ENCODE data around the gene GPR162.

GPR162 gene

GRCh38 chr12:6834873-6835272, 13.3 kb downstream of the GPR162 start:
- no peak for DNase-seq (ENCODE audit: low spot score)

- no peak for DNase-seq (ENCODE audit: low spot score)
Observed at GRCh38 chr12:6836851-6837250, 15.2 kb downstream of the GPR162 start.

DNA sequence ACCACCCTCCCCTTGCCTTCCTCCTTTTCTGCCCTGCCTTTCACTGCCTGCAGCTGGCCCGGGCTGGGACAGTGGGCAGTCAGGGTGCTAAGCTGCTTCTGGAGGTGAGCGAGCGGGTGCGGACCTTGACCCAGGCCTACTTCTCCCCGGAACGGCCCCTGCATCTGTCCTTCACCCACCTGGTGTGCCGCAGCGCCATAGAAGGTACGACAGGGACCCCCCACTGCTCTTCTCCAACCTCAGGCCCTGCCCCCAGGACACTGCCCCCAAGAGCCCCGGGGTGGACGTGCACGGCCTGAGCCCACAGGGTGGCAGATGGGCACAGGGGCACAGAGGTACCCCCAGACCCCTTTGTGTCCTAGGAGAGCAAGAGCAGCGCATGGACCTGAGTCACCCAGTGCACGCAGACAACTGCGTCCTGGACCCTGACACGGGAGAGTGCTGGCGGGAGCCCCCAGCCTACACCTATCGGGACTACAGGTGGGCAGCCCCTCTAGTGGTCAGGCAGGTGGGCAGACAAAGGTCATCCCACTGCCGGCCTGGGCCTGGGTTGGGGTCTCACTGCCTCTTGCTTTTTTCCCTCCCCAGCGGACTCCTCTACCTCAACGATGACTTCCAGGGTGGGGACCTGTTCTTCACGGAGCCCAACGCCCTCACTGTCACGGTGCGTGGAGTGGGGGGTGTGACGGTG, 15.9 kb downstream of the GPR162 start:
- no peak for DNase-seq (ENCODE audit: low spot score)

DNA sequence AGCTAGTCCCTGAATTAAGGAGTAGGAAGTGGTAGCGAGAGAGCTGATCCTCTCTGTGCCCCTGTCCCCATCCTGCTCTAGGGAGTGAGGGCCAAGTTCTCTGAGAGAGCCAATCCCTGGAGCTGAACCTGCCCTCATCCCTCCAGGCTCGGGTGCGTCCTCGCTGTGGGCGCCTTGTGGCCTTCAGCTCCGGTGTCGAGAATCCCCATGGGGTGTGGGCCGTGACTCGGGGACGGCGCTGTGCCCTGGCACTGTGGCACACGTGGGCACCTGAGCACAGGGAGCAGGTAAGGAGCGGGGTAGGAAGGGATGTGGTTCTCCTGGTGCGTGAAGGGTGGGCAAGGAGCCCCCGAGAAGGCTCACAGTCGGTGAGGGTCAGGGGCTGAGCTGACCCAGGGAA, 17.2 kb downstream of the GPR162 start:
- DNase-seq (ENCODE audit: low spot score), result no peak

DNA sequence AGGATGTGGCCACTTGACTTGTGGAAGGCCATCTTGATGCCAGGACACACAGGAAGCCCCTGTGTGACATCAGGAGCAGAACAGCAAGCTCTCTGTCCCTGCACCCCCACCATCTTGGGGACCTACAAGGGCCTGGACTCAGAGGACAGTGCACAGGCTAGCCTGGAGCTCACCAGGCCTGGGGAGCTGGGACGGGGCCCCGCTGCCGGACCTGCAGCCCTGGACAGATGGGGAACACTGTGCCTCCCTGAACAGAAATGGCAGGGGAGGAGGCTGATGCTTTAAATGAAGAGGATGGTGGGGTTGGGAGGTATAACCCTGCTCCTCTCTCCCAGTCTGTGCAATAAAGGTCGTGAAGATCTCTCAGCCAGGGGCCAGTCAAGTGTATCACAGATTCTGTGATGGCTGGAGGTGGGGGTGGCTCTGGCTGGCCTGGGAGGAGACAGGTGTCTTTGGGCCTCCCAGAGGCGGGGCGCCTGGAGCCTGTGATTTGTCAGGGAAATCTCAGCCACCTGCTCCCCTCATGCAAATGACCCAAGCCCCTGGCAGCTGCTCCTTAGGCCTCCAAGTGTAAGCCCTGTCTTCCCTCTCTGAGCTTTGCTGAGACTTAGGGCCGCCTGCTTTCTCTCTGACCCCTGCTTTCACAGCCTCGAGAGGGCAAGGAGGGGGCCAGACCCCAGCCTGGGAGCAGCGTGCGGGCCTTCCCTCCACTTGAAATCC, 18.0 kb downstream of the GPR162 start:
- no peak for DNase-seq (ENCODE audit: low spot score)

- no peak for DNase-seq (ENCODE audit: low spot score)
Observed at GRCh38 chr12:6840330-6840729, 18.7 kb downstream of the GPR162 start.

DNA sequence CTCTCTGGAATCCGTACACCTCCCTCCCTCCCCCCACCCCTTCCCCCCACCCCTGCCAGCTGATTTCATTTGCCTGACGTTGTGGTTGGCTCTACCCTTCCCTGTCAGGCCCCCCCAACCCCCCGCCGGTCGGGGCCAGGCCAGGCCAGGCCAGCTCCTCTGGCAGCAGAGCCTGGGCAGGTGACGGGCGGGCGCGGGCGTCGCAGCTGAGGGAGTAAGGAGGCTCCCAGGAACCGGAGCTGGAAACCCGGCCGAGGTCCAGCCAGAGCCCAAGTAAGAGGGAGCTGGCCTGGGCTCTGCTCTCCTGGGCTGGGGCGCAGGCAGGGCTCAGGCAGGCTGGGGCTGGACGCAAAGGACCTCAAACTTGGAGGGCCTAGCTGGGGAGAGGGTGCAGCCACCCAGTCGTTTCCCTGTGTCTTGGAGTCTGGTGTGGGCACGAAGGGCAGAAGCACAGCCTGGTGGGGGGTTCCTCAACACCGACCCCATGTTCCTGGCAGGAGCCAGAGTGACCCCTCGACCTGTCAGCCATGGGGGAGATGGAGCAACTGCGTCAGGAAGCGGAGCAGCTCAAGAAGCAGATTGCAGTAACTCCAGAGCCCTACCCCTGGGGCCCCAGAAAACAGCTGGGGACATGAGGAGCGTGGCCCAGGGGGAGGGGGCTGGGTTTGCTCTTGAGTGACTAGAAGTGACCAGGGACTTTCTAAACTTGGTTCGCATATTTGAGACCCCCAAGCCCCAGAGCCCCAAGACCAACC, 19.3 kb downstream of the GPR162 start, which contains the start of gene GNB3:
Gene GNB3, plus strand, starts transcription at position 165 of the 755 bp plus-strand sequence. Its CDS starts 363 bp downstream, at position 528.
- no peak for DNase-seq (ENCODE audit: low spot score)

DNA sequence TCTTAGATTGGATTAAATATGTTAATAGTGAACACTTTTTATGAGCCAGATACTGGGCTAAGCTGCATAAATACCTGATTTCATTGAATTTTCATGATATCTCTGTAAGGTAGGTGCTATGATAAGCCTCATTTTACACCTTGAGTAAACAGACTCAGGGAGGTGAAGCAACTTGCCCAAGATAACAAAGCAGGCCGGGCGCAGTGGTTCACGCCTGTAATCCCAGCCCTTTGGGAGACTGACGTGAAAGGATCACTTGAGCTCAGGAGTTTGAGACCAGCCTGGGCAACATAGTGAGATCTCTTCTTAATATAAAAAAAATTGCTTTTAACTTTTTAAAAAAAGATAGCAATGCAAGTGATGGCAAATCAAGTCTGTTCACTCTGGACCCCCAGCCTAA, 20.5 kb downstream of the GPR162 start:
- DNase-seq (ENCODE audit: low spot score), result no peak

DNA sequence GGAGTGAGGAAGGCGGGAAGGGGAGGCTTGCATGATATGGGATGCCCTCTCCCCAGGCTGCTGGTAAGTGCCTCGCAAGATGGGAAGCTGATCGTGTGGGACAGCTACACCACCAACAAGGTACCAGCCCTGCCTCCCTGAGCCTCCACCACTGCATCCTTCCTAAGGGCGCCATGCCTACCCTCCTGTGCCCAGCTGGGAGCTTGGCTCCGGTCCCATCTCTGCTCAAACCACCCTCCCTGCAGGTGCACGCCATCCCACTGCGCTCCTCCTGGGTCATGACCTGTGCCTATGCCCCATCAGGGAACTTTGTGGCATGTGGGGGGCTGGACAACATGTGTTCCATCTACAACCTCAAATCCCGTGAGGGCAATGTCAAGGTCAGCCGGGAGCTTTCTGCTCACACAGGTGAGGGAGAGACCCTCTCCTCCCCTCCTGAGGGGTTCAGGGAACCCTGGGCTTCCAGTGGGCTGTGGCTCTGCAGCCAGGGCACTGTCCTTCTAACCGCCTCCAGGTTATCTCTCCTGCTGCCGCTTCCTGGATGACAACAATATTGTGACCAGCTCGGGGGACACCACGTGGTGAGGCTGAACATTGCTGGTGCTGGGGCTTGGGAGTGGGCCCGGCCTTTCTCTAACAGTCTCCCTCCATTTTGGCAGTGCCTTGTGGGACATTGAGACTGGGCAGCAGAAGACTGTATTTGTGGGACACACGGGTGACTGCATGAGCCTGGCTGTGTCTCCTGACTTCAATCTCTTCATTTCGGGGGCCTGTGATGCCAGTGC, 21.7 kb downstream of the GPR162 start:
- no peak for DNase-seq (ENCODE audit: low spot score)

DNA sequence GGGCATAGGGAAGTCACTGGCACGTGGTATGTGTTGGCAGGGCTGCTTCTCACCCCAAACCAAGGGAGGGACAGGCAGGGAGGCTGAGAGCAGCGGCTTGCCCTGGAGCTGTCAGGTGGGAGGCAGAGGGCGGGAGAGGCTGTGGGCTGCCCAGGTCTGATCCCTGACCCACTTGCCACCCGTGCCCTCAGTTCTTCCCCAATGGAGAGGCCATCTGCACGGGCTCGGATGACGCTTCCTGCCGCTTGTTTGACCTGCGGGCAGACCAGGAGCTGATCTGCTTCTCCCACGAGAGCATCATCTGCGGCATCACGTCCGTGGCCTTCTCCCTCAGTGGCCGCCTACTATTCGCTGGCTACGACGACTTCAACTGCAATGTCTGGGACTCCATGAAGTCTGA, 23.8 kb downstream of the GPR162 start:
- no peak for DNase-seq (ENCODE audit: low spot score)

DNA sequence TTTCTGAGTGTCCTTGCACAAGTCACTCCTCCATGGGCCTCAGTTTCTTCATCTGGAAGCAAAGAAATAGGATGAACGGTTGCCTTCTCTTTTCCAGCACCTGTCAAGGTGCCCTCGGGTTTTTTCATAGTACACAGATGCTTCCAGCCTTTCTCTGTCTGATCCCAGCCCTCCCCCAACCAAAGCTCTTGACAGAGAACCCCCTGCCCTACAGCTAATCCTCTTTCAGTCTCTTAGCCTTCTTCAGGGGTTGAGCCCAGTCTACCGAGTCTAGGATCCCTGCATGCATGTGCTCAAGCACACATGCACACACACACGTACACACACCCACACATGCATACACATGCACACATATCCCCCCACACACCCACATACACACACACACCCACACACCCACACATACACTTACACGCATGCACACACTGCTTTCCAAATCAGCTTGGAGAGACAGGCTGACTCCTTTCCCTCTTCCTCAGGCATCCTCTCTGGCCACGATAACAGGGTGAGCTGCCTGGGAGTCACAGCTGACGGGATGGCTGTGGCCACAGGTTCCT, 24.8 kb downstream of the GPR162 start:
- no peak for DNase-seq (ENCODE audit: low spot score)

DNA sequence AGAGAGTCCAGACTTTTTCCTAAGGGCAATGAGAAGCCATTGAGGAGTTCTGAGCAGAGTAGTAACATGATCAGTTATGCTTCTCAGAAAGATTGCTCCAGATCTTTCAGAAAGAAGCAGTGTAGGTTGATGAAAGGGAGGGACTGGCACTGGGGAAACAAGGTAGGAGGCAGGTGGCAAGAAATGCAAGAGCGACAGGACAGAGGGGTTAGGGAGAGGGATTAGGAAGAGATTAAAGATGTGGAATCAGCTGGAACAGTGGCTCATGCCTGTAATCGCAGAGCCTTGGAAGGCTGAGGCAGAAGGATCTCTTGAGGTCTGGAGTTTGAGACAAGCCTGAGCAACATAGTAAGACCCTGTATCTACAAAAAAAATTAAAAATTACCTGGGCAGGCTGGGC, 26.1 kb downstream of the GPR162 start:
- no peak for DNase-seq (ENCODE audit: low spot score)

- no peak for DNase-seq (ENCODE audit: low spot score)
Observed at GRCh38 chr12:6849427-6849826, 27.8 kb downstream of the GPR162 start.

DNA sequence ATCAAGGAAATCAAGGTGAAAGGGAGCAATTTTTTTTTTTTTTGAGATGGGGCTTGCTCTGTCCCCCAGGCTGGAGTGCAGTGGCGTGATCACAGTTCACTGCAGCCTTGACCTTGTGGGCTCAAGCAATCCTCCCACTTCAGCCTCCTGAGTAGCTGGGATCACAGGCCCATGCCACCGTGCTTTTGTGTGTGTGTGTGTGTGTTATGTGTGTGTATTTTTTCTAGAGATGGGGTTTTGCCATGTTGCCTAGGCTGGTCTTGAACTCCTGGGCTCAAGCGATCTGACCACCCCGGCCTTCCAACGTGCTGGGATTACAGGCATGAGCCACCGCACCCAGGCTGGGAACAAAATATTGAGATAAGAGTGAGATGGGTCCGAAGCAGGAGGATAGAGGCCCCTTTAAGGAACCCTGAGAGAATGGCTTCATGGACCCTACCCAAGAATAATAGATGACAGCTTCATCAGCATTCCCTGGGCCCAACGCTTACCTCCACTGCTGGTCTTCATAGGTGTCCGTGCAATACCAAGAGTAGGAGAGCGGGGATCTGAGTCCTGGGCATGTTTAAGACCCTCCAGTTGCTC, 28.4 kb downstream of the GPR162 start:
- DNase-seq (ENCODE audit: low spot score), result no peak

- DNase-seq (ENCODE audit: low spot score), result no peak
Observed at GRCh38 chr12:6850796-6851152, 29.2 kb downstream of the GPR162 start.

DNA sequence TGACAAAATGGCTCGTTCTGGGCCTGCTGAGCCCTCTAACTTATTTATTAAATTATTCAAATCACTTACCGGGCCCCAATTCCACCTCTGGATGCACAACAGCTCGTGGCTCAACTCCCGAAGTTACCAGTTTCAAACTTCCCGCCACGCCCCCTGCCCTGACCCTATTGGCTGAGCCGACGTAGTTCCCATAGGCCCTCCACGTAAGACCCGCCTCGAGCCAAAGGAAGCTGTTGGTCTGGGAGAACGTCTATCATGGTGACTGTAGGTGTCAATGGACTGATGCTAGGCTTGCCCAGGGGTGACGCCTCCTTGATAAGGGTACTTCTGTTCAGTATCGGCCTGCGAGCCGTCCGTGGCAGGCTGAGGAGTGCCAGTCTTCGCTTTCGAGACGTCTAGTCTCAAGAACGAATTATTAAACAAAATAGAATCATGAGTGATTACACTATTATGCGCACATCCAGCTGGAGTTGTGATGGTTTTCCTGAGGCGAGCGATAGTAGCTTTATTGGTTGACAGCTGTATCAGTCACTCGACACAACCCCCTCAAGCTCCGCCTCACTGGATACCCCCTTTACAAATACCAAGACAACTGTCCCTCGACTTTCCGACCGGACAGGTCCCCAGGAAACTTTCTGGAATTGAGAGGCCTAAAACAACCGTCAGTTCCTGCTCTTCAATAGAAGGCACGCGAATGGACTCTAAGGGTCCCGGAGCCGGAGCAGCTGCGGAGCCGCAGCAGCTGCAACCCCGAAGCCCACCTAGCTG, 29.7 kb downstream of the GPR162 start, which contains the start of gene CDCA3:
Gene CDCA3, minus strand, starts transcription at position 134 of the 768 bp plus-strand sequence. CDS start 334 bp downstream, outside the sequence.
- DNase-seq (ENCODE audit: low spot score), result peak; percentile 100

DNA sequence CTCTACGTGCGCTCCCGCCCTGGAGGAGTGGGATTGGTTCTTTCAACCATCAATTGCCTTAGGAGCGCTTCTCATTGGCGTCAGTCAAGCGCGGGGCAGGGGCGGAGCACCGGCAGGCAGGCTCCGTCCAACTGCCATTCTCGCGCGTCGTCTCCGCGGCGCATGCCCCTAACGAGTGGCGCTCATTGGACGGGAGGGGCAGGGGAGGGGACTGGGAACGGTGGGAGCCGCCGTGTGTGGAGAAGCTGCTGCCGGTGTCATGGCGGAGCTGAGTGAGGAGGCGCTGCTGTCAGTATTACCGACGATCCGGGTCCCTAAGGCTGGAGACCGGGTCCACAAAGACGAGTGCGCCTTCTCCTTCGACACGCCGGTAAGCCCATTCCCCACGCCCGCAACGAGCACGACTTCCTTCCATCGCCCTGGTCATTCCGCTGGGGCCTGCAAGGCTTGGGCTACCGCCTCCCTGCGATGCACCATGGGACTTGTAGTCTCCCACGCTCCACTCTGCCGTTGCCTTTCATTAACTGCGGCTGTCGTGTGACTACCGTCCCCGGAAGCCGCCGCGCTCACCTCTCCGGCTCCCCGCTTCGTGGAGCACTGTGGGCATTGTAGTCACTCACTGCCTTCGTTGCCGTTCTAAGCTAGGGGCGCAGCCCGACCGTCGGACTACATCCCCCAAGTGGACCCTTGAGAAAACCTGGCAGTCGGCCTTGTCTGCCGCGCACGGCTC, 30.5 kb downstream of the GPR162 start, which contains the start of gene USP5:
Gene USP5, plus strand, starts transcription at position 230 of the 730 bp plus-strand sequence. Its CDS starts 30 bp downstream, at position 260.
- DNase-seq (ENCODE audit: low spot score), result peak; percentile 99

DNA sequence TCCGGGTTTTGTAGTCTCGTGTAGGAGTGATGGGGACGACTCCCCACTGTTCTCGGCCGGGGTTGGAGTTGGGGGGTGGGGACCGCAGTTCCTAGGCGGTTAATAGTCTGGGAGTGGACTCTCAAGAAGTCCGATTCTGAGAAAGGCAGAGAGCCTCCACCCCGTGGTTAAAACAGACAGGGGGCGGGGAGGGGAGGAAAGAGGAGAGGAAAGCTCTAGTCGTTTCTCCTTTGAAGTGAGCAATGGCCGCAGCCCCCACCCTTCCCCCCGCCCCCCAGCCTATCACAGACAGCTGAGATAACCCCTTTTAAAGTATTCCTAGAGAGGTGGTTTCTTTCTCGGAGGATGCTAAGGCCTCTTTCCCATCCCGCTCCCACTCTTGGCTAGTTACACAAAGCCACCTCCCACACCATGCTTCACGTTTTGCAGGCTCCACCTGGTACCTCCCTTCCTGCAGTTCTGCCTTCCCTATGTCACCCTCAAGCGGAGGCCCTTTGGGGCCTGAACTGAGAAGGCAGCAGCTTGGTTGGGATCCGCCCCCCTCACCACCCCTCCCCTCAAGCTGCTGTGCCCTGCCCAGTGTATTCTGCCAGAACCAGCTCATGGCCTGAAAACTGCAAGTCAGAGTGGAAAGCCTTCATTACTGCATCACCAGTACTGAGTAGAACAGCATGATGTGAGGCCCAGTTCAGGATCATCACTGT, 31.2 kb downstream of the GPR162 start:
- DNase-seq (ENCODE audit: low spot score), result no peak

DNA sequence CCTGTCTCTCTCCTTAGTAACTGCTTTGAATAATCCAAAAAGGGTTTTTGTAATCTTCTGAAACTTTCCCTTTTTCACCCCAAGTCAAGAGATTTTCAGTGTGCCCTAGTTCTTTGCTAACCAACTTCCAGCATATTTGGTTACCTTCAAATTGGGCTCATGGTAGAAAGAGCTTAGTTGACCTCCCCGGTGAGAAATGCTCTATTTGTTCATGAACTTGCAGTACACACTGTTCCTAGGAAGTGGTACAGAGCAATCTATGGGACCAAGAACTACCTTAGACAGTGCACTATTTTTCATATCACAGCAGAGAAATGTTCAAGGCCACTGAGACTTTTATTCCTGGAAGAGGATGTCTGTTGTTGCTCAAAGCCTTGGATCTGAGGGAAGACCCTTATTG, 32.0 kb downstream of the GPR162 start:
- DNase-seq (ENCODE audit: low spot score), result no peak

Measured in COLO829 (cell line).